Activated CD4-positive, CD25-positive, alpha-beta regulatory T cell (primary cell): ENCODE measurements around the gene FRG1.
"Not testable (repeated sequence)": the region's sequence is repeated elsewhere in the genome, so short reads cannot be mapped to it uniquely, and the experiment has no call there.

ENCODE experiments used
- DNase-seq, 4 experiments: peaks; one replicate each; lab custom pipeline; 2025; lab: John Stamatoyannopoulos, UW

The FRG1 gene

GRCh38 chr4:189985651-189986243 is 45.1 kb downstream of the FRG1 start:
- DNase-seq = not testable (repeated sequence)

- no peak for DNase-seq
Observed at GRCh38 chr4:189988877-189989431, 48.3 kb downstream of the FRG1 start.

- not testable (repeated sequence) for DNase-seq
Observed at GRCh38 chr4:189989941-189990340, 49.3 kb downstream of the FRG1 start.
